ENCODE measurements around the gene CYTL1.
A peak's percentile ranks its signal among the peaks of the same experiment; 100 is the strongest.
"Not testable (repeated sequence)": the region's sequence is repeated elsewhere in the genome, so short reads cannot be mapped to it uniquely, and the experiment has no call there.

CYTL1 gene, protein sequence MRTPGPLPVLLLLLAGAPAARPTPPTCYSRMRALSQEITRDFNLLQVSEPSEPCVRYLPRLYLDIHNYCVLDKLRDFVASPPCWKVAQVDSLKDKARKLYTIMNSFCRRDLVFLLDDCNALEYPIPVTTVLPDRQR

DNA sequence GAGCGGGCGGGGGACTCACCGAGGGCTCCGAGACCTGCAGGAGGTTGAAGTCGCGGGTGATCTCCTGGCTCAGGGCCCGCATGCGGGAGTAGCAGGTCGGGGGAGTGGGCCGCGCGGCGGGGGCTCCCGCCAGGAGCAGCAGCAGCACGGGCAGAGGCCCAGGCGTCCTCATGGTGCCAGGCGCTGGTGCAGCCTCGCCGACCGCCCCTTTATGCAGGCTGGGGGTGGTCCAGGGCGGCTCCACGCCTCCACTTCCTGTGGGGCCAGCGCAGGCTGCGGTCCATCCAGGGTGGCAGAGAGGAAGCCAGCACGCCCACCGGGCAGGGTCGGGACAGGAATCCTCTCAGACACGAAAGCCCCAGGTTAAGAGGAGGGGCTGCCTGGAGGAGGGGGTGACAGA is at the start of gene CYTL1:
Gene CYTL1 (minus strand): TSS at position 185 of the 400 bp plus-strand sequence. CDS start 13 bp downstream, at position 172.
- no peak for DNase-seq

DNA sequence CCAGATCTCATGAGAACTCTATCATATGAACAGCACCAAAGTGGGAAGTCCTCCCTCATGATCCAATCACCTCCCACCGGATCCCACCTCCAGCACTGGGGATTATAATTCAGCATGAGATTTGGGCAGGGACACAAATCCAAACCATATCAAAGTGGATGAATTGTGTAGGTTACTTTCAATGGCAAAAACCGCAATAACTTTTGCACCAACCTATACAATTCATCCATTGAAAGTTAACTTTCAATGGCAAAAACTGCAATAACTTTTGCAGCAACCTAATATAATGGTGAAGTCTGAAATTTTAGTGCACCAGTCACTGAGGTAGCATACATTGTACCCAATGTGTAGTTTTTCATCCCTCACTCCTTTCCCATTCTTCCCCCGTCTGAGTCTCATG is 48.6 kb upstream of the CYTL1 start:
- DNase-seq = no peak

DNA sequence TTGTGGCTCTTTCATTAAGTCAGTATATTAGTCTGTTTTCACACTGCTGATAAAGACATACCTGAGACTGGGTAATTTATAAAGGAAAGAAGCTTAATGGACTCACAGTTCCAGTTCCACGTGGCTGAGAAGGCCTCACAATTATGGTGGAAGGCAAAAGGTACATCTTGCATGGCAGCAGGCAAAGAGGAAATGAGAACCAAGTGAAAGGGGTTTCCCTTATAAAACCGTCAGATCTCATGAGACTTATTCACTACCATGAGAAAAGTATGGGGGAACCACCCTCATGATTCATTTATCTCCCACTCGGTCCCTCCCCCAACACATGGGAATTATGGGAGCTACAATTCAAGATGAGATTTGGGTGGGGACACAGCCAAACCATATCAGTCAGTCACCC is 47.7 kb upstream of the CYTL1 start:
- not testable (repeated sequence) for DNase-seq

DNA sequence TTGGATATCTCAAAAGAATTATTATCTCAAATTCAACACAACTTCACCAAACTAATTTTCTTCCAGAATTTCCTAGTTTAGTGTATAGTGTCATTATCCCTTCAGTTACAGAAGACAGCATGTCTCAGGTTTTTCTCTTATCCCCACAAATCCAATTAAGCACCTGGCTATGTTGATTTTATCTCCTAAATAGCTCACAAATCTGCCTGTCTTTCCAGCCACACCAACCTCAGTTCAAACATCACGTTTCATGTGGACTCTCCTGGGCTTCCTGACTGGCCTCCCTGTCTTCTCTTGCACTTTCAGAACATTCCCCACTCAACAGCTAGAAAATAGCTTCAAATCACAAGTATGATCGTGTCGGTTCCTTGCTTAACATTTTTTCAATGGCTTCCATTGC is 46.8 kb upstream of the CYTL1 start:
- no peak for DNase-seq

DNA sequence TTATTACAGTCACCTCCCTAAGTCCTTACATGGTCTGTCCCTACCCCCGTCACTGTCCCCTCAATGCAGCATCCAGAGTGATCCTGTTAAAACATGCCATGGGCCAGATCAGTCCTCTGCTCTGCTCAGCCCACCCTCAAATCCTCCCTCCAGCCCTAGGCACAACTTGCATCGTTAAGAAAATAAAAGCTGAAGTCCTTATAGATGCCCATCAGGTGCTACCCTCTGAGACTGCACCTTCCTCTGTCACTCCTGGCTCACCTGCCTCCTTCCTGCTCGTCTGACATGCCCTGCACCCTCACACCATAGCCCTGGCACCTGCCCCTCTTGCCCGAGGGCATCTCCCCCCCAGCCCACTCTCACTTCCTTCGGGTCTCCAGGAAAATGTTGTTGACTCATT is 36.2 kb upstream of the CYTL1 start:
- DNase-seq = no peak

DNA sequence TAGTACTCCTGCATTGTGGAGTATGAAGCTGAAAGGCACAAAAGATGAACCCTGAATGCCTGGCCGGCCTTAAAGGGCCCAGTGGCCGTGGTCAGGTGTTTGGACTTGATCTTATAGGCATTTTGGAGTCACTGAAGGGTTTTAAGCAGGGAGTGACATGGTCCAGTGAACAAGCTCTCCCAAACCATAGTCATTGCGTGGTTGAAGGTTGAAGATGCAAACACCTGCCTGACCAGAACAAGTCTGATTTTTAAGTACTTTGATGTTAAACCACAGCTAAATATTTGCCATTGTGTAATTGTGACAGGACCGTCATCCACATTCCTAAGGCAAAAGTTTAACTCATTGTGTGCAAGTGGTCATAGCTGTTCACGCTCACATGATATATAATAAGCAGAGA is 35.3 kb upstream of the CYTL1 start:
- peak; percentile 52 for DNase-seq

DNA sequence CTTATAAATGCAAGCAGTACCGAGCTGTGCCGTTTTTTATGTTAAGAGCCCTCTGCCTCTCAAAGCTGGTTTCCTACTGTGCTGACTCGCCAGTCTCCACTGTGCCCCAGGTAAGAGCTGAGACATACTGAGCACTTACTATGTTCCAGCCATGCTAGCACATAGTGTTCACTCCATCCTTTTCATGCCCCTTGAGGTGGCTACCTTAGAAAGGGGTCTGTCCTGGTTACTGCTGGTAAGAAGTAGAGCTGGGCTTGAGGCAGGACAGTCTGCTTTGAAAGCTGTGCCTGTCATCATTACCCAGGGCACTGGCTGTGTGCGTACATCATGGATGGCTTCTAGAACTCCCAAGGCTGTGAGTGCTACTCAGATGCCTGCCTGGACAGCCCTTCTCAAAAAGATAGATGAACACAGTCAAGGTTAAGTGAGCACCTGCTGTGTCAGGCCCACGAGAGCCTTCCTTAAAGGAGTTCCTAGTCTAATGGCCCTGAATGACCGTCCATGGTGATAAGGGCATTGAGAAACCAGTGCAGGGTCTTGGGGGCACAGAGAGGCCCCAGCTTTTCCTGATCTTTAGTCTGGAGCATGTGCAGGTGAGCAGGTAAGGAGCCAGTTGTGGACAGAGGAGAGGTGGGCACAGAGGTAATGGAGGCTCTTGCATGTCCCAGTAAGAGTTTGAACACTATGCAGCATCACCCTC is 33.6 kb upstream of the CYTL1 start:
- DNase-seq = no peak

DNA sequence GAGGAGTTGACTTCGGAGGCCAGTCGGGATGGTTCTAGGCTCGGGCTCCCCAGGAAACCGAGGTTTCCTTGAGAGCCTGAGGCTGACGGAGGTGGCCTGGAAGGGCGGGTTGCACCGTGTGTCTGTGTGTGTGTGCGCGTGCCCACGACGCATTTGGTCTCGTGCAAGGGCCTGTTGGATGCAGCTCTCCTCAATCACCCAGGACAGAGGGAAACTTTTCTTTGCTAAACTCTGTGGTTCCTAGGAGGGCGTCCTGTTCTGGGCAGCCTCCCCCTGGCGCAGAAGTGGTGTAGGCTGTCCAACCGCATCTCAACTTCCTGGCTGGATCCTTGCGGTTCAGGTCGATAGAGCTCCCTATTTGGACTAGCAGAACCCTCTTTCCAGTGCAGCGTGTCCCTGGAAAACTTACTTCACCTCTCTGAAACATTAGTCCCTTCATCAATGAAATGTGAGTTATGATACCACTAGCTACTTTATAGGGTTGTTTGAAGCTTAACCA is 33.0 kb upstream of the CYTL1 start:
- DNase-seq = no peak

DNA sequence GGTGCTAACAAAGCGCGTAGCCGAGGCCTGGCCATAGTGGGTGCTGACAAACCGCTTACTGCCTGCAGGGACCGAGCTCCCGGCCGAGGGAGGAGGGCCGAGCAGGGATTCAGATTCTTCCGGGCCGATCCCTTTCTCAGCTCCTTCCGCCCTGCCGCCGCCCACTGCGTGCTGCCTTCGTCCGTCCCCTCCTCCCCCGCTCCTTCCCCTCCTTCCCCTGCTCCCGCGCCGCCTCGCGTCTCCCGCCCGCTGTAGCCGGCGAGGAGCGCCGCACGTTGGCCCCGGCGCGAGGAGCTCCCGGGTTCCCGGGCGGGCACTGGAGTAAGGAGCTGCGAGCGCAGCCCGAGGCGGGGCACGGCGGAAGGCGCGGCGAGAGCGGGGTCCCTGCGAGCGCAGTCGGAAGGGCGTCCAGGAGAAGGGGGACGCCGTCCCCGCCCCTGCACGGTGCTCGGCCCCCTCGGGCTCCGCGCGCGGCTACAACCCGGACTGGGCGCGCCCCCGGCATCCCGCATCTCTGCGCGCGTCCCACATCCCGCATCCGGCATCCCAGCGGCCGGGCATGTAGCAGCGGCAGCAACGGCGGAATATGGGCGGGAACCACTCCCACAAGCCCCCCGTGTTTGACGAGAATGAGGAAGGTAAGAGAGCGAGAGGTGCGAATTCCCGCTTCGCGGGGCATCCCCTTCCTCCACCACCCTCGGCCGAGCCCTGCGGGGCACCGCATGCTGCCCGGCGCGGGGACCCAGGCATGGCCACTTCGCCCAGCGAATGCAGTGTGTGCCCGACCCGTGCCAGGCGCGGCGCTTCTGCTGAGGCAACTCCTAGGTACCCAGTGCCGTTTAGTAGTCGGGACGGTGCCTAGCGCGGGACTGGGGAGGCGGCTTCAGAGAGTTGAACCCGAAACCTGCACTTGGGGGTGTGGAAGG is 32.3 kb upstream of the CYTL1 start, which contains the start of gene STK32B:
Gene STK32B (plus strand): TSS at position 203 of the 926 bp plus-strand sequence.
- no peak for DNase-seq

DNA sequence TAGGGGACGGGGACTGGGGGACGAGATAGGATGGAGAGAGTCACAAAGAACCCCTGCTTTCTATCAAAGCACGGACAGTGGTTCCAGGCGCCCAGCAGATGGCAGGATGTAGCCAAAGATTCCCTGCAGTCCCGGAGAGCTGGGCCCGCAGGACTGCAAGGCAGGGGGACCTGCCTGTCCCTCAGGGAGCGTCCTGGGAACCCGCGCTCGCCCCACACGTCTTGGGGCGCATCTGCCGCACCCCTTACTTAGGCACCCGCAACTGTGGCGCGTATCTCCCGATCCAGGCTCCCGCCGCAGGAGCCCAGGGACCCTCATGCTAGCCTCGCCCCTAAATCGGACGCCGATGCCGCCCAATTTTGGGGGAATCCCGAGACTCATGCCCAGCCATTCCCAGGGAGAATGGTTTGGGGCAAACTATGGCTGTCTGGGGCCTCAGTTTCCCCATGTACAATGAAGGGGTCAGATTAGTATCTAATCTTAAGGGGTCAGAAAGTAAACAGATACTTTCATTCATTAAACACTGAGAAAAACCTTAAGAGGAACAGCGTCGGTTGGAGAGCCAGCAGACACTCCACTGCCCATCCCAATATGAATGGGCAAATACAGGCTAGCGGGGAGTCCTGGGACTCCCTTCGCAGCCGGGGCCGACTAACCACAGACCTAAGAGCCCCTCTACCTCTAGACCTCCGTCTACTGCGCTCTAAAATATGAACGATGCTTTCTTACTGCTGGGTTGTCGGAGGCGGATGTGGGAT is 31.4 kb upstream of the CYTL1 start:
- DNase-seq = peak; percentile 52

DNA sequence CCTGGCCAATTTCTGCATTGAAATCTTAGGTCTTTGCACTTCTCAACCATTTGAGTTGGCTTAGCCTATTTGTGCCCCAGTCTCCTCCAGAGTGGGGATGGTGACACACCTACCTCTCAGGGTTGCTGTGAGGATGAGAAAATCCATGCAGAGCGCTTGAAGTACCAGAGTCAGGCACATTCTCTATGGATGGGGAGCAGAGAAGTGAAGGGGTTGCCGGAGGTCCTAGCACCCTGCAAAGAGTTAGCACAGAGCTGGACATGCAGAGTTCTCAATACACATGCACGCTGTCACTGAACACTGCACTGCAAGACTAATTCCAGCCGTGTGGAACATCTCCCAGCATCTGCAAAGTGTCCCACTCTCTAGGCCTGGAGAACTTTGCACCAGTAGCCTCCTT is 29.5 kb upstream of the CYTL1 start:
- no peak for DNase-seq

DNA sequence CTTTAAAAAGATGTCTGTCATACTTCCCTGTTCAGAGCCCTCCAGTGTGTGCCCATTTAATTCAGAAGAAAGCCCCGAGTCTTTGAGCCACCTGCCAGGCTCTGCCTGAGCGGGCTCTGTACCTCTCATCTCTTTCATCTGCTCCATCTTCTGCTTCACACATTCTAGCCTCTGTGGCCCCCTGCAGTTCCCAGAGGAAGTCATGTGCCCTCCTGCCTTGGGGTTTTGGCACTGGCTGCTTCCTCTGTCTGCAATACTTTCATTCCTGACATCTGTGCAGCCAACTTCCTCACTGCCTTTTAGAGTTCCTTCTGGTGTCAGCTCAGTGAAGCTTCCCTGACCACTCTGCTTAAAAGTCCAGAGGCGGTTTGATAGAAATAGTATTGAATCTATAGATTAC is 25.8 kb upstream of the CYTL1 start:
- no peak for DNase-seq

DNA sequence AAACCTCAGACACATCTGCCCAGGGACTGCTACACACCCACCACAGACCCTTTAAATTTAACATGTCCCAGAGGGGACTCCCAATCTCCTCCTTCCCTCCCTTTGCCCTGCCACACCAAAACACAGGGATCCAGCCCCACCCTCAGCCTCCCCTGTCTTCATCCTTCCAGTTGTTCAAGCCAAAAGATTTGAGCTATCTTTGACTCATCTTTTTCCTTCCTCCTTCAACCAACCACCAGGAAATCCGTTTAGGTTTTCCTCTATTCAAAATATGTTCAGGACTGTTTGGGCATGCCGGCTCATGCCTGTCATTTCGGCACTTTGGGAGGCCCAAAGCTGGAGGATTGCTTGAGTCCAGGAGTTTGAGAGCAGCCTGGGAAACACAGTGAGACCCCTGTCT is 25.1 kb upstream of the CYTL1 start:
- no peak for DNase-seq

DNA sequence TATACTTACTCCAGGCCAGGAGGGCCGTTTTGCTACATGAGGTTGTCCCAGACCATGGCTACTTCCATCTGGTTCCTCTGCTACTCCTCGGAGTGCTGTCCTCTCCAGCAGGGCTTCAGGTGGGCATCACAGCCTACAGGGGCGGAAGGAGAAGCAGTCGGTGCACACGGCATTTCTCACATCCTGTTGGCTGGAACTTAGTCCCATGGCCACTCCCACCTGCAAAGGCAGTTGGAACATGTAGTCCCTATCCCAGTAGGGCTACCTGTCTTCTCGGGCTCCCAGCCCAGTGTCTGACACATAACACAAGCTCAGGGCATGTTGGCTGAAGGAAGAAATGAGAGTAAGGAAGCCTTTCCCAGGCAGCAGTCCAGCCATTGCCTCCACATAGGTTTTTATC is 24.3 kb upstream of the CYTL1 start:
- DNase-seq = no peak

DNA sequence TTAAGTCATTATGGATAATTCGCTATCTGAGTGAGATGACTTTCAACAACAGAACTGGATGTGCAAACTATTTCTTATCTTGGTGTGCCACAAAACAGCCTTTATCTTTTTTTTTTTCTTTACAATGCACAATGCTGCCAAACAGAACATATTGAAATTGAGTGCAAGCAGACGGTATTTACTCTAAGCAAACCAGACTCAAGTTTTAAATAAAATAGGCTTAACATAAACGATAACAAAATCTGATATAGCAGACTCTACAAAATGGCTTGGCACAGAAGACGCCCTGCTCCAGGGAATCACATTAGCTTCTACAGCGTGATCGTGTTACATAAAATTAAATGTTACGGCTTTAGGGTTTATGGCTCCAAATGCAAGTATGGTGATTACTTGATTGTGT is 22.4 kb upstream of the CYTL1 start:
- no peak for DNase-seq

DNA sequence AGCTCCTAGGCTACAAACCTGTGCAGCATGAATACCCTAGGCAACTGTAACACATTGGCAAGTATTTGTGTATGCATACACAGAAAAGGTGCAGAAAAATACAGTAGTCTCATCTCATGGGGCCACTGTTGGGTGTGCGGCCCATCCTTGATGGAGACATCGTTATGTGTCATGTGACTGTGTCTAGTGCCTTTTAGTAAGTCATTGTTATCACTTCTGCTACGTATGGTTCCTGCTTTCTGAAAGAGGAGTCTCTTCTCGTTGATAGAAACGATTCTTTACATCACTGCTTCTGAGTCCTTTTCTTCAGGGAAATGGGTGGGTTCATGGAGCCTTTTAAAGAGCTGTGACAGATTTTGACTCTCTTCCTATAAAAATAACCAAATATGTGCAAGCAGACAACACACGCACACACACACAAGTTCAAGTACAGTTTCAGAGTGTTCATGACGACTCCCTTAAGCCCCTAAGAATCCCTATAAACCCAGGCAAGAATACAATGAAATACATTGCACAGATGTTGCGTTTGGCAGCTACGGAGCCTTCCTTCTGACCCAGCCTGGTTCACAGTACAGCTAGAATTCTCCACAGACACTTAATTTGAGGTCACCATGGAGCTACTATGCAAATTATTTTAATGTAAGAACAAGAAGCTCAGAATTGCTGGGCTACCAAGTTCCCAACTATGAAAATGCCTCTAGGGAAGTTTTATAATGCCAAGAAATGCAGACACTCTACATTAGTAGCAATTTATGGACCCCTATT is 21.8 kb upstream of the CYTL1 start:
- no peak for DNase-seq

DNA sequence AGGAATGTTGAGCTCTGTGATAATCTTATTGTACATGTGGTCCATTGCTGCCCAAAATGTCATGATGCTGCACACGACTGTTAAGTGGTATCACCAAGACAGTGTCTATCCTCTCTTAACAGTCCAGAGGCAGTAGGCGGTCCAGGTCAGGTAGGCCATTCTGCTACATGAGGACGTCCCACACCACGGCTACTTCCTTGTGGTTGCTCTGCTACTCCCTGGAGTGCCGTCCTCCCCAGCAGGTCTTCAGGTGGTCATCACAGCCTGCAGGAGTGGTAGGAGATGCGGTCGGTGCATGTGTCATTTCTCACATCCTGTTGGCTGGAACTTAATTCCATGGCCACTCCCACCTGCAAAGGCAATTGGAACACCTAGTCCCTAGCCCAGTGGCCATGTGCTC is 20.5 kb upstream of the CYTL1 start:
- no peak for DNase-seq

DNA sequence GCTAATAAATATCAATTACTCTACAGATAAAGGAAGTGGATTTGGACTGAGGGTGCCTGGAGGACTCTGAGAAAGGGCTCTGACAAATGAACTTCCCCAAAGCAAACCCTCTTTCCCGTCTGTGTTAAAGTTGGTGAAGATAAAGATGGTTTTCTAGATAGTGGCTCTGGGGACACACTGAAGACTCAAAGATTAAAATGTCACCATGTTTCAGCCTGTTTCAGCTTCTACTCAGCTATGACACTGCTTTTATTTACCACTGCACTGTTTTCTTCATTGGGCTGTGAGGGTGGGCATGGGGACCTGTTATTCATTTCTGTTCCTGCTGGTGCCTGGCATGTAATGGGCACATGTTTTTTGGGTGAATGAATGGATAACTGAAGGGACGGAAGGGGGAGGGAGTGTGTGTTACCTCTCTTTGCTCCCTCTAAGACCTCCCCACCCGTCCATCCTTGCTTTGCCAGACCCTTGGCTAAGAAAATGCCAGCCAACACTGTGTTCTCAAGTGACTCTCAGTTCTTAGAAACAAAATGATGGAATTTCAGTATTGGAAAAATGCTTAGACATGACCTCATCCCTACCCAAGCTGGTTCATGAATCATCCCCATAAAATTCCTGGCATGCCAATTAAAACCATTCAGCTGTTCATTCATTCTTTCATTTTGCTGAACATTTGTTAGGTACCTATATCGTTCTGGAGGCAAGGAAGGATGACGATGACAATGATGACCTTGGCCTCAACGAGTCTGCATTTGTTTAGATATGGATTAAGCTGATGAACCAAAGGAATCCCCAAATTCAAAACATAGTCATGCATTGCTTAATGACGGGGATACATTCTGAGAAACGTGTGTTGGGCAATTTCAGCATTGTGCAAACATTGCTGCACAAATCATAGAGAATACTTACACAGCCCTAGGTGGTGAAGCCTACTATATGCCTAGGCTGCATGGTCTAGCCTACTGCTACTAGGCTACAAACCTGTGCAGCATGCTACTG is 18.6 kb upstream of the CYTL1 start:
- DNase-seq = no peak

DNA sequence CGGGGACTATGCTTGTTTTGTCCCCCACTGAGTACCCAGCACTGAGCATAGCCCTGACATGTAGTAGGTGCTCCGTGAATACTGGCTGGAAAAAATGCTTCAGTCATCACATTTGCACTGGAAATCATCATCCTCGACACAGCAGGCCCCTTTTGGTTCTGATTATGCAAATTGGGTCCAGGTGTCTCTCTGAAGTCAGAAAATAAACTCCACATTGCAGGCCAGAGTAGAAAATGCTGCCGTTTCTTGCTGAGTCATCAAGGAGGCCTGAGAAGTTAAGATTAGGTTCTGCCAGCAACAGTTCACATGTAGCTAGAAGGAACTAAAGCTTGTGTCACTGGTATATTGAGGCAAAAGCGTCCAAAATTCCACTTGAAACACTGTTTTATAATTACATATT is 17.0 kb upstream of the CYTL1 start:
- no peak for DNase-seq

DNA sequence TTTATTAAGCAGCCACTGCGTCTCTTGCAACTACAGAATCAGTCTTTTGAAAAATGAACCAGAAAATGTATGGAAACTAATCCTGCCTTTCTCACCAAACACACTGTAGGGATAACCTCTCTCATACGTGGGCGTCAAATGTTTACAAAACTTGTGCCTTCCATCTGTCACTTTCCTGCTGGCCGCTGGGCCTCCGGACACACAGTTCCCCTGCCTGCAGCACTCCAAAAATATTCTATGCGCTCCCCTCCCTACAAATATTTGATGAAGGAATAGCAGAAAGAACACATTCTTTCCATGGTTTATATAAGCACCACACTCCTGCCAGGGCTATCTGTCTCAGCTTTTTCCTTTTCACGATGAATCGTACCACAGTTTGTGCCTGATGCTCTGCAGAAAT is 14.9 kb upstream of the CYTL1 start:
- DNase-seq = no peak

DNA sequence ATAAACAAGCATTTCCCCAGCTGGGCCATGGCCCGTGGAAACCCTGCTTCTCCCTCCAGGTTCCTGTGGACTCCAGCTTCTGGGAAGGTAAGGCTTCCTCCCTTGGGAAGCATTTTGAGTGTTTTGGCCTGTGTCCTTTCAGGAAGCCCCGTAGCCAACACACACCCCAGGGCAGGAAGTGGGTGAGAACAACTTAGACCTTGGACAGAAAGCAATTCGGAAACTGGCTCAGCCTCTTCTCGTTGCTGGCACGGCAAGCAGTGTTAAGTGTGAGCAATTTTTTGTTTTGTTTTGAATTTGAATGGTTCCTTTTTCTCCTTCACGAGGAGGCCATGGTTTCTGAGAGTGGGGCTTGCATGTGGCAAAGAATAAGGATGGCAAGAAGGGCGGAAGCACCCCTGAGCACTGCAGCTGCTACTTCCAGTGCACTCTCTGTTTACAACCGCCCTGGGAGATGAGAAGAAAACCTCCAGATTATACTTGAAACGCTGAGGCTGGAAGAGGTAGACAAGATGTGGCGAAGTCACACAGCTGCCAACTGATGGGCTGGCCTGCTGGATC is 14.1 kb upstream of the CYTL1 start:
- no peak for DNase-seq
